Measurements from ENCODE around the gene SPCS3. TPM values are rescaled to one million over a fixed set of nuclear protein-coding genes. Genes with fewer than 3 reads are reported as not detected.
"Not testable (repeated sequence)": the region's sequence is repeated elsewhere in the genome, so short reads cannot be mapped to it uniquely, and the experiment has no call there.

Gene SPCS3
- total RNA-seq, 4 donors from 2014 or later, result 129 to 149 (median 136) TPM

- WGBS, 2 donors, result 100% methylated on average over 1 of the region's 2 CpGs
- TF ChIP-seq POLR2A (IDR thresholded peaks at IDR 0.05), result no peak
- TF ChIP-seq, protein P1, sequence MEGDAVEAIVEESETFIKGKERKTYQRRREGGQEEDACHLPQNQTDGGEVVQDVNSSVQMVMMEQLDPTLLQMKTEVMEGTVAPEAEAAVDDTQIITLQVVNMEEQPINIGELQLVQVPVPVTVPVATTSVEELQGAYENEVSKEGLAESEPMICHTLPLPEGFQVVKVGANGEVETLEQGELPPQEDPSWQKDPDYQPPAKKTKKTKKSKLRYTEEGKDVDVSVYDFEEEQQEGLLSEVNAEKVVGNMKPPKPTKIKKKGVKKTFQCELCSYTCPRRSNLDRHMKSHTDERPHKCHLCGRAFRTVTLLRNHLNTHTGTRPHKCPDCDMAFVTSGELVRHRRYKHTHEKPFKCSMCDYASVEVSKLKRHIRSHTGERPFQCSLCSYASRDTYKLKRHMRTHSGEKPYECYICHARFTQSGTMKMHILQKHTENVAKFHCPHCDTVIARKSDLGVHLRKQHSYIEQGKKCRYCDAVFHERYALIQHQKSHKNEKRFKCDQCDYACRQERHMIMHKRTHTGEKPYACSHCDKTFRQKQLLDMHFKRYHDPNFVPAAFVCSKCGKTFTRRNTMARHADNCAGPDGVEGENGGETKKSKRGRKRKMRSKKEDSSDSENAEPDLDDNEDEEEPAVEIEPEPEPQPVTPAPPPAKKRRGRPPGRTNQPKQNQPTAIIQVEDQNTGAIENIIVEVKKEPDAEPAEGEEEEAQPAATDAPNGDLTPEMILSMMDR (IDR thresholded peaks at IDR 0.05), result no peak
- H3K36me3 ChIP-seq, result no peaks in the 10 kb centered on the region
- H3K4me3 ChIP-seq (replicated peaks in 1 of 3), result no peak overlapping the region
- peaks cover 0 to 7% of the 10 kb centered on the region in 2 donors for H3K4me1 ChIP-seq
- H3K27me3 ChIP-seq, result no peaks in the 10 kb centered on the region
- no peak for DNase-seq
- intact Hi-C loops (cut with DNase I), result loop anchor here (10.0 kb wide), 1 partner anchor 398 kb away; no protein-coding TSS in a partner anchor
- no peaks in the 10 kb centered on the region for H3K9me3 ChIP-seq
- no peak overlapping the region for H3K27ac ChIP-seq
Measured at GRCh38 chr4:176343286-176343685, 23.5 kb downstream of the SPCS3 start.

- not testable (repeated sequence) for H3K27me3 ChIP-seq; H3K4me1 ChIP-seq; H3K36me3 ChIP-seq; H3K27ac ChIP-seq; DNase-seq; H3K9me3 ChIP-seq; H3K4me3 ChIP-seq (replicated peaks in 1 of 3)
- 57 to 64% methylated on average over 7 of the region's 7 CpGs for WGBS, 2 donors
- intact Hi-C loops (cut with DNase I), result loop anchor here (10.0 kb wide), 1 partner anchor 401 kb away; no protein-coding TSS in a partner anchor
Measured at GRCh38 chr4:176345346-176345745, 25.6 kb downstream of the SPCS3 start.

DNA sequence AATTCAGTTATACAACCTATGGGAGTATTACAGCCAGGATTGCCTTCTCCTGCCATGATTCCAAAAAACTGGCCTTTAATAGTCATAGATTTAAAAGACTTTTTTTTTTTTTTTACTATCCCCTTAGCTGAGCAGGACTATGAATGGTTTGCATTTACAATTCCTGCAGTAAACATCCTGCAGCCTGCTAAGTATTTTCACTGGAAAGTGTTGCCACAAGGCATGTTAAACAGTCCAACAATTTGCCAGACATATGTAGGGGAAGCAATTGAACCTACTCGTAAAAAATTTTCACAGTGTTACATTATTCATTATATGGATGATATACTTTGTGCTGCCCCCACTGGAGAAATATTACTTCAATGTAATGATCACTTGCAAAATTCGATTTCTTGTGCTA, 27.1 kb downstream of the SPCS3 start:
- WGBS, 2 donors, result 51 to 65% methylated on average over 2 of the region's 2 CpGs

GRCh38 chr4:176350671-176351070, 30.9 kb downstream of the SPCS3 start:
- Histone ChIP-seq H3K27ac (no peak overlapping the region), H3K36me3 (no peaks in the 10 kb centered on the region), H3K4me1 (no peaks in the 10 kb centered on the region), H3K27me3 (no peaks in the 10 kb centered on the region), H3K4me3 (replicated peaks in 1 of 3) (no peak overlapping the region), H3K9me3 (no peaks in the 10 kb centered on the region)
- 94 to 95% methylated on average over 4 to 5 of the region's 5 CpGs for WGBS, 2 donors
- intact Hi-C loops (cut with DNase I), result no loop called here
- no peak for TF ChIP-seq POLR2A (IDR thresholded peaks at IDR 0.05)
- TF ChIP-seq, protein P1 (IDR thresholded peaks at IDR 0.05), result no peak
- DNase-seq, result no peak

More for the DNA sequence above, 27.1 kb downstream of the SPCS3 start:
- not testable (repeated sequence) for H3K27ac ChIP-seq; H3K36me3 ChIP-seq; H3K4me1 ChIP-seq; H3K4me3 ChIP-seq (replicated peaks in 1 of 3); DNase-seq; H3K27me3 ChIP-seq; H3K9me3 ChIP-seq
- intact Hi-C loops (cut with DNase I), result loop anchor here (10.0 kb wide), 1 partner anchor 402 kb away; no protein-coding TSS in a partner anchor

DNA sequence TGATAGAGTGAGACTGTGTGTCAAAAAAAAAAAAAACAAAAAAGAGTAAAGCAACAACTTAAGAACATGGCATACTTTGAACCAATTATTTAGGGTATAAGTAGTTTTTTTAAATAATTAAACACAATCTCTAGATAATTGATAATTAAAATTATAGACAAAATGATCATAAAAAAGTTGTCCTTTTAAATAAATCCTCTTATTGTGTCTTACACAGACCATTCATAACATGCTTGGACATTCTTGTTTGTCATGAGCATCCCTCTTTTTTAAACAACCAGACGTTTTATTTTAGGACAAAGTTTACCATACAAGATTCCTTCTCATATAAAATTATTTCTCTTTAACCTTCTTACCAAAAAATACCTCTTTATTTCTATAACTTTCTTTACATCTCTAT, 35.1 kb downstream of the SPCS3 start:
- H3K9me3 ChIP-seq, result no peaks in the 10 kb centered on the region
- no peak overlapping the region for H3K4me3 ChIP-seq (replicated peaks in 1 of 3)
- no peak for TF ChIP-seq POLR2A (IDR thresholded peaks at IDR 0.05)
- TF ChIP-seq, protein P1 (IDR thresholded peaks at IDR 0.05), result no peak
- H3K4me1 ChIP-seq, result no peaks in the 10 kb centered on the region
- WGBS, 2 donors, result 78 to 83% methylated on average over 1 of the region's 1 CpG
- no peak overlapping the region for H3K27ac ChIP-seq
- DNase-seq, result no peak
- no peaks in the 10 kb centered on the region for H3K36me3 ChIP-seq
- no peaks in the 10 kb centered on the region for H3K27me3 ChIP-seq
- intact Hi-C loops (cut with DNase I), result no loop called here

- Histone ChIP-seq H3K4me3 (replicated peaks in 1 of 3) (no peak overlapping the region), H3K4me1 (no peaks in the 10 kb centered on the region), H3K27ac (no peak overlapping the region), H3K27me3 (no peaks in the 10 kb centered on the region), H3K36me3 (no peaks in the 10 kb centered on the region), H3K9me3 (no peaks in the 10 kb centered on the region)
- intact Hi-C loops (cut with DNase I), result no loop called here
- DNase-seq, result no peak
- TF ChIP-seq, protein P1 (IDR thresholded peaks at IDR 0.05), result no peak
- no peak for TF ChIP-seq POLR2A (IDR thresholded peaks at IDR 0.05)
- WGBS, 2 donors, result 65 to 77% methylated on average over 4 of the region's 4 CpGs
Measured at GRCh38 chr4:176357359-176358082, 37.8 kb downstream of the SPCS3 start.

Data from thyroid gland (tissue), 4 donors.